ENCODE results near the gene MRPL51. TPM values are rescaled to one million over a fixed set of nuclear protein-coding genes. Genes with fewer than 3 reads are reported as not detected.
A peak's percentile ranks its signal among the peaks of the same experiment; 100 is the strongest.

Gene MRPL51
- polyA plus RNA-seq, 1 donor (not counting 4 experiments of a cell fraction or from before 2014, with no cell fraction given): 184 TPM

DNA sequence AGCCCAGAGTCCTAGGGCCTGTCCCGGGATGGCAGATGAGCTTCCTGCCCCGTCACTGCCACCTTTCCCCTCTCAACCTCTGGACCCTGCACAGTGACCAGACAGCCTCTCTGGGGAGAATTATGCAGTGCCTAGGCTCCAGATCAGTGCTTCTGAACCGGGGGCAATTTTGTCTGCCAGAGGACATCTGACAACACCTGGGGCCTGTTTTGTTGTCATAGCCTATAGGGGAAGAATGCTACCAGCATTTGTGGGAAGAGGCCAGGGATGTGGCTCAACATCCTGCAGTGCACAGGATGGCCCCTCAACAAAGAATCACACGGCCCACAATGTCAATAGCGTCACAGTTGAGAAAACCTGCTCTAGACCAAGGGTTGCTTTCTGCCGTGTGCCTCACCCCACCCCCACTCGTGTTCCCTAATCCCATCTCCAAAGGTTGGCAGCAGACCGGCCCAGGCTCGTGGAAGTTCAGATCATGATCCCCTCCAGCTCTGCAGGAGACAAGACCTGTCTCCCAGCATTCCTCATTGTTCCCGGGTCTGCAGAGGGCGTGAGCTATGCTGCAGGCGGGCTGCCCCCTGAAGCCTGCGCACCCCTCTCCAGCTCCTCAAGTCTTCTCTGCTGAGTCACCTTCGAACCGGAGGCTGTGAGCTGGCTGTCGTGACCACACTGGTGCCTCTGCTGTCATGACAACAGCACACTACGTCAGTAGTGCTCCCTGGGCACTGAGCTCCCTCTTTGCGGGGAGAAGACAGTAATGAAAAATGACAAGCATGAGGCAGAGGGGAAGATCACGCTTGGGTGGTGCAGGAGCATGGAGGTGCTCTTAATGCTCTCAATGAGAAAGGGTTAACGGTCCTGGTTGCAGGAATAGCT, 39.2 kb upstream of the MRPL51 start:
- dilution Hi-C loops (cut with MboI; ENCODE audit: extremely low pct_ligation_motif_present, low sequenced_read_pairs): no loop called here
- H3K27me3 ChIP-seq (ENCODE audit: control insufficient read depth, extremely low read depth, insufficient read depth, low read length): no peaks in the 10 kb centered on the region
- peaks cover 30% of the 10 kb centered on the region for H3K79me2 ChIP-seq (ENCODE audit: control insufficient read depth, insufficient read depth, low read length)
- TF ChIP-seq, protein P1, sequence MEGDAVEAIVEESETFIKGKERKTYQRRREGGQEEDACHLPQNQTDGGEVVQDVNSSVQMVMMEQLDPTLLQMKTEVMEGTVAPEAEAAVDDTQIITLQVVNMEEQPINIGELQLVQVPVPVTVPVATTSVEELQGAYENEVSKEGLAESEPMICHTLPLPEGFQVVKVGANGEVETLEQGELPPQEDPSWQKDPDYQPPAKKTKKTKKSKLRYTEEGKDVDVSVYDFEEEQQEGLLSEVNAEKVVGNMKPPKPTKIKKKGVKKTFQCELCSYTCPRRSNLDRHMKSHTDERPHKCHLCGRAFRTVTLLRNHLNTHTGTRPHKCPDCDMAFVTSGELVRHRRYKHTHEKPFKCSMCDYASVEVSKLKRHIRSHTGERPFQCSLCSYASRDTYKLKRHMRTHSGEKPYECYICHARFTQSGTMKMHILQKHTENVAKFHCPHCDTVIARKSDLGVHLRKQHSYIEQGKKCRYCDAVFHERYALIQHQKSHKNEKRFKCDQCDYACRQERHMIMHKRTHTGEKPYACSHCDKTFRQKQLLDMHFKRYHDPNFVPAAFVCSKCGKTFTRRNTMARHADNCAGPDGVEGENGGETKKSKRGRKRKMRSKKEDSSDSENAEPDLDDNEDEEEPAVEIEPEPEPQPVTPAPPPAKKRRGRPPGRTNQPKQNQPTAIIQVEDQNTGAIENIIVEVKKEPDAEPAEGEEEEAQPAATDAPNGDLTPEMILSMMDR (optimal IDR thresholded peaks at IDR 0.05 in 1 of 3, IDR thresholded peaks at IDR 0.05 in 1 of 3, conservative IDR thresholded peaks at IDR 0.05 in 1 of 3; ENCODE audit: extremely low read depth in 1 of 3, insufficient read depth in 2 of 3, low read length in 3 of 3): no peak
- no peak for TF ChIP-seq EZH2 (IDR thresholded peaks at IDR 0.05; ENCODE audit: low read length)
- no peak overlapping the region for H2AFZ ChIP-seq (ENCODE audit: control insufficient read depth, low read length)
- H3K36me3 ChIP-seq (ENCODE audit: control insufficient read depth in 2 of 2, extremely low read depth in 1 of 2, insufficient read depth in 2 of 2, low read length in 2 of 2): peaks cover 25 to 52% of the 10 kb centered on the region in 2 experiments
- DNase-seq (ENCODE audit: low read depth, low spot score) (peak; percentile 84), FAIRE-seq (peak; percentile 71)
- no peaks in the 10 kb centered on the region for H3K9me1 ChIP-seq (ENCODE audit: control insufficient read depth, extremely low read depth, insufficient read depth, low read length)
- peak overlapping the region; percentile 95 for H3K9ac ChIP-seq (ENCODE audit: control insufficient read depth, extremely low read depth, insufficient read depth, low read length)
- peak overlapping the region; percentile 80 for H3K4me2 ChIP-seq (ENCODE audit: control insufficient read depth, extremely low read depth, insufficient read depth, low read depth, low read length)
- peak overlapping the region; percentile 70 to 95 (median 79) for H3K4me3 ChIP-seq (ENCODE audit: control insufficient read depth in 2 of 3, extremely low read depth in 1 of 3, insufficient read depth in 2 of 3, low read depth in 1 of 3, low read length in 3 of 3)
- no peaks in the 10 kb centered on the region for H3K9me3 ChIP-seq (ENCODE audit: control insufficient read depth, low read depth, low read length)
- H3K4me1 ChIP-seq (ENCODE audit: control insufficient read depth, extremely low read depth, insufficient read depth, low read length): peaks cover 52% of the 10 kb centered on the region
- H3K27ac ChIP-seq (ENCODE audit: control insufficient read depth, insufficient read depth, low read length): peak overlapping the region; percentile 92
- peaks cover 25% of the 10 kb centered on the region for H4K20me1 ChIP-seq (ENCODE audit: control insufficient read depth, extremely low read depth, insufficient read depth, low read length)

DNA sequence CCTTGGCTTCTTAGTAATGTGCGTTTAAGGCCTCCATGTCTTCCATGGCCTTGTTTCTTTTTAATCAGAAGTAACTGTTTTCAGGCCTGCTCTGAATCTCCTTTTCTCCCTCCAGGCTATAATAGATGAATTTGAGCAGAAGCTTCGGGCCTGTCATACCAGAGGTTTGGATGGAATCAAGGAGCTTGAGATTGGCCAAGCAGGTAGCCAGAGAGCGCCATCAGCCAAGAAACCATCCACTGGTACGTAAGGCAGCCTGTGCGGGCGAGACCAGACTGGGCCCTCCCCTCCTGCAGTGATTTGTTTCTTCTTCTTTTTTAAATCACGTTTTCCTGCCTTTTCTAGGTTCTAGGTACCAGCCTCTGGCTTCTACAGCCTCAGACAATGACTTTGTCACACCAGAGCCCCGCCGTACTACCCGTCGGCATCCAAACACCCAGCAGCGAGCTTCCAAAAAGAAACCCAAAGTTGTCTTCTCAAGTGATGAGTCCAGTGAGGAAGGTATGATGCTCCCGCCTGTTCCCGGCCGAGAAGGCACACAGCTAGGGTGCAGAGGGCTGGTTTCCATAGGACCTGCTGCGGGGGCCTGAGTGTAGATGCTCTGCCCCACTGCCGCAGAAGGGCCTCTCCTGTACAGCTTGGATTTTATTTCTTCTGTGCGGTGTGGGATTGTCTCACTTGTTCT, 37.7 kb upstream of the MRPL51 start:
- Histone ChIP-seq H3K9ac (ENCODE audit: control insufficient read depth, extremely low read depth, insufficient read depth, low read length) (no peak overlapping the region), H4K20me1 (ENCODE audit: control insufficient read depth, extremely low read depth, insufficient read depth, low read length) (peaks cover 10% of the 10 kb centered on the region), H3K9me3 (ENCODE audit: control insufficient read depth, low read depth, low read length) (no peaks in the 10 kb centered on the region), H3K4me3 (ENCODE audit: control insufficient read depth in 2 of 3, extremely low read depth in 1 of 3, insufficient read depth in 2 of 3, low read depth in 1 of 3, low read length in 3 of 3) (no peak overlapping the region), H3K79me2 (ENCODE audit: control insufficient read depth, insufficient read depth, low read length) (peaks cover 14% of the 10 kb centered on the region), H3K4me2 (ENCODE audit: control insufficient read depth, extremely low read depth, insufficient read depth, low read depth, low read length) (no peak overlapping the region), H3K27me3 (ENCODE audit: control insufficient read depth, extremely low read depth, insufficient read depth, low read length) (no peaks in the 10 kb centered on the region), H3K4me1 (ENCODE audit: control insufficient read depth, extremely low read depth, insufficient read depth, low read length) (peaks cover 41% of the 10 kb centered on the region), H3K36me3 (ENCODE audit: control insufficient read depth in 2 of 2, extremely low read depth in 1 of 2, insufficient read depth in 2 of 2, low read length in 2 of 2) (peaks cover 23 to 48% of the 10 kb centered on the region in 2 experiments), H2AFZ (ENCODE audit: control insufficient read depth, low read length) (no peak overlapping the region), H3K27ac (ENCODE audit: control insufficient read depth, insufficient read depth, low read length) (no peak overlapping the region), H3K9me1 (ENCODE audit: control insufficient read depth, extremely low read depth, insufficient read depth, low read length) (no peaks in the 10 kb centered on the region)
- no peak for DNase-seq (ENCODE audit: low read depth, low spot score)
- dilution Hi-C loops (cut with MboI; ENCODE audit: extremely low pct_ligation_motif_present, low sequenced_read_pairs): no loop called here
- TF ChIP-seq EZH2 (IDR thresholded peaks at IDR 0.05; ENCODE audit: low read length): no peak
- TF ChIP-seq, protein P1 (optimal IDR thresholded peaks at IDR 0.05 in 1 of 3, IDR thresholded peaks at IDR 0.05 in 1 of 3, conservative IDR thresholded peaks at IDR 0.05 in 1 of 3; ENCODE audit: extremely low read depth in 1 of 3, insufficient read depth in 2 of 3, low read length in 3 of 3): no peak
- no peak for FAIRE-seq

Data from keratinocyte (primary cell).